Adipocyte (in vitro differentiated cells): ENCODE results near the gene IGSF3.

Experiments used
- DNase-seq: peaks from one replicate; pipeline ENCODE4 v3.0.0-alpha.2; 2015; ENCODE audit warnings: low read depth
- H3K27me3 ChIP-seq: replicated peaks from 2 replicates; pipeline ENCODE4 v1.7.0; 2013; ENCODE audit warnings: mild to moderate bottlenecking, low read length, moderate library complexity; ENCODE audit not compliant: control insufficient read depth, insufficient read depth
- H3K36me3 ChIP-seq: 2 replicates; pipeline ENCODE4 v1.7.0; 2013; ENCODE audit warnings: low read length, mild to moderate bottlenecking, moderate library complexity; ENCODE audit not compliant: control insufficient read depth, insufficient read depth, severe bottlenecking
- H3K4me1 ChIP-seq: 2 replicates; pipeline ENCODE4 v1.7.0; 2013; ENCODE audit warnings: mild to moderate bottlenecking, low read length, moderate library complexity; ENCODE audit not compliant: control insufficient read depth, insufficient read depth
- H3K4me3 ChIP-seq: 2 replicates; pipeline ENCODE4 v1.7.0; 2013; ENCODE audit warnings: mild to moderate bottlenecking, low read length, moderate library complexity
- H3K9ac ChIP-seq: 2 replicates; pipeline ENCODE4 v1.7.0; 2013; ENCODE audit warnings: mild to moderate bottlenecking, low read length, moderate library complexity
- H3K9me3 ChIP-seq: 2 replicates; pipeline ENCODE4 v1.7.0; 2013; ENCODE audit warnings: mild to moderate bottlenecking, low read length, moderate library complexity; ENCODE audit not compliant: control insufficient read depth

Gene IGSF3

GRCh38 chr1:116579259-116579875 is 88.2 kb downstream of the IGSF3 start:
- H3K36me3 ChIP-seq, result no peaks in the 10 kb centered on the region
- H3K27me3 ChIP-seq, result no peaks in the 10 kb centered on the region
- H3K9ac ChIP-seq, result no peak overlapping the region
- no peak for DNase-seq
- H3K9me3 ChIP-seq, result no peaks in the 10 kb centered on the region
- H3K4me1 ChIP-seq, result peaks cover 7% of the 10 kb centered on the region
- no peak overlapping the region for H3K4me3 ChIP-seq

GRCh38 chr1:116578581-116578980 is 89.0 kb downstream of the IGSF3 start:
- no peak for DNase-seq
- H3K9ac ChIP-seq, result no peak overlapping the region
- H3K4me1 ChIP-seq, result peaks cover 11% of the 10 kb centered on the region
- H3K27me3 ChIP-seq, result no peaks in the 10 kb centered on the region
- no peaks in the 10 kb centered on the region for H3K9me3 ChIP-seq
- no peaks in the 10 kb centered on the region for H3K36me3 ChIP-seq
- no peak overlapping the region for H3K4me3 ChIP-seq

- Histone ChIP-seq H3K4me3 (no peak overlapping the region), H3K9me3 (no peaks in the 10 kb centered on the region), H3K27me3 (no peaks in the 10 kb centered on the region), H3K9ac (no peak overlapping the region), H3K36me3 (no peaks in the 10 kb centered on the region), H3K4me1 (peaks cover 16% of the 10 kb centered on the region)
- no peak for DNase-seq
Observed at GRCh38 chr1:116577759-116578314, 89.7 kb downstream of the IGSF3 start.

GRCh38 chr1:116574581-116575291 is 92.8 kb downstream of the IGSF3 start:
- Histone ChIP-seq H3K27me3 (no peaks in the 10 kb centered on the region), H3K36me3 (no peaks in the 10 kb centered on the region), H3K4me1 (peaks cover 22% of the 10 kb centered on the region), H3K4me3 (peak overlapping the region; percentile 42), H3K9me3 (no peaks in the 10 kb centered on the region), H3K9ac (no peak overlapping the region)
- peak; percentile 90 for DNase-seq

- Histone ChIP-seq H3K27me3 (no peaks in the 10 kb centered on the region), H3K9me3 (no peaks in the 10 kb centered on the region), H3K9ac (no peak overlapping the region), H3K4me1 (peaks cover 24% of the 10 kb centered on the region), H3K36me3 (no peaks in the 10 kb centered on the region), H3K4me3 (no peak overlapping the region)
- DNase-seq, result no peak
Observed at GRCh38 chr1:116573431-116574095, 94.0 kb downstream of the IGSF3 start.

- H3K36me3 ChIP-seq, result no peaks in the 10 kb centered on the region
- DNase-seq, result no peak
Observed at GRCh38 chr1:116572771-116573430, 94.6 kb downstream of the IGSF3 start.

GRCh38 chr1:116572099-116572498 is 95.4 kb downstream of the IGSF3 start:
- no peaks in the 10 kb centered on the region for H3K9me3 ChIP-seq
- no peak overlapping the region for H3K4me3 ChIP-seq
- no peaks in the 10 kb centered on the region for H3K27me3 ChIP-seq
- H3K9ac ChIP-seq, result no peak overlapping the region
- no peaks in the 10 kb centered on the region for H3K36me3 ChIP-seq
- no peak for DNase-seq
- peaks cover 24% of the 10 kb centered on the region for H3K4me1 ChIP-seq

More at GRCh38 chr1:116572771-116573430, 94.6 kb downstream of the IGSF3 start:
- H3K9ac ChIP-seq, result no peak overlapping the region
- H3K4me3 ChIP-seq, result no peak overlapping the region
- no peaks in the 10 kb centered on the region for H3K27me3 ChIP-seq
- no peaks in the 10 kb centered on the region for H3K9me3 ChIP-seq
- peaks cover 24% of the 10 kb centered on the region for H3K4me1 ChIP-seq

GRCh38 chr1:116571215-116571919 is 96.2 kb downstream of the IGSF3 start:
- Histone ChIP-seq H3K27me3 (no peaks in the 10 kb centered on the region), H3K4me1 (peaks cover 25% of the 10 kb centered on the region), H3K4me3 (peak overlapping the region; percentile 90), H3K36me3 (no peaks in the 10 kb centered on the region), H3K9me3 (no peaks in the 10 kb centered on the region), H3K9ac (peak overlapping the region; percentile 94)
- DNase-seq, result no peak

- peaks cover 33% of the 10 kb centered on the region for H3K4me1 ChIP-seq
- no peaks in the 10 kb centered on the region for H3K9me3 ChIP-seq
- no peaks in the 10 kb centered on the region for H3K27me3 ChIP-seq
- DNase-seq, result peak; percentile 94
- H3K4me3 ChIP-seq, result peak within 1 kb of the TSS; percentile 90
- H3K9ac ChIP-seq, result peak within 1 kb of the TSS; percentile 94
- no peaks in the 10 kb centered on the region for H3K36me3 ChIP-seq
Observed at GRCh38 chr1:116570358-116571214, 96.9 kb downstream of the IGSF3 start, which contains the start of gene CD58. CD58 (minus strand) TSS chr1:116571026; CDS start chr1:116570972, 54 bp downstream.
